Measurements from ENCODE around the gene TGFB1. TPM values are rescaled to one million over a fixed set of nuclear protein-coding genes. Genes with fewer than 3 reads are reported as not detected.

TGFB1 gene
- total and polyA plus RNA-seq, 2 of the 13 experiments (the other 11 are each of a cell fraction or from before 2014, with no cell fraction given) = 4.1 to 5.4 TPM

GRCh38 chr19:41376241-41376997 lies 22.7 kb upstream of the TGFB1 start, which contains the start of gene TMEM91 (continued):
- TF ChIP-seq ZNF280D (CRISPR knock-in tag; IDR thresholded peaks at IDR 0.05) = peak; percentile 23; the same call in 1 of the 2 replicates
- no peak for TF ChIP-seq RARG (CRISPR knock-in tag; IDR thresholded peaks at IDR 0.05; ENCODE audit: low read depth)
- peak; percentile 43; the same call in 1 of the 2 replicates for TF ChIP-seq MAX (IDR thresholded peaks at IDR 0.05)
- peak; percentile 62; the same call in 1 of the 2 replicates for TF ChIP-seq ZNF501 (CRISPR knock-in tag; IDR thresholded peaks at IDR 0.05)
- TF ChIP-seq ZNF350 (CRISPR knock-in tag; IDR thresholded peaks at IDR 0.05; ENCODE audit: borderline replicate concordance, low read depth) = peak; percentile 30; the same call in 1 of the 2 replicates
- no peak for TF ChIP-seq ZSCAN30 (CRISPR knock-in tag; IDR thresholded peaks at IDR 0.05)
- TF ChIP-seq ZGPAT (CRISPR knock-in tag; IDR thresholded peaks at IDR 0.05) = peak; percentile 47
- no peak for TF ChIP-seq REST (IDR thresholded peaks at IDR 0.05; ENCODE audit: borderline replicate concordance in 1 of 2, low read depth in 1 of 2, low read length in 2 of 2)
- TF ChIP-seq ZNF605 (CRISPR knock-in tag; IDR thresholded peaks at IDR 0.05) = 0 out of 2 replicates have a peak, but pooled peaks have one; percentile 33
- no peak for TF ChIP-seq RORA (CRISPR knock-in tag; IDR thresholded peaks at IDR 0.05)
- no peak for TF ChIP-seq ZNF343 (CRISPR knock-in tag; IDR thresholded peaks at IDR 0.05)
- peak; percentile 58; the same call in 1 of the 2 replicates for TF ChIP-seq ZNF777 (CRISPR knock-in tag; IDR thresholded peaks at IDR 0.05)
- TF ChIP-seq ZNF724P (CRISPR knock-in tag; IDR thresholded peaks at IDR 0.05; ENCODE audit: borderline replicate concordance) = 0 out of 2 replicates have a peak, but pooled peaks have one; percentile 42
- TF ChIP-seq ISL2 (CRISPR knock-in tag; IDR thresholded peaks at IDR 0.05) = 0 out of 2 replicates have a peak, but pooled peaks have one; percentile 3
- TF ChIP-seq ZNF75D (CRISPR knock-in tag; IDR thresholded peaks at IDR 0.05; ENCODE audit: borderline replicate concordance) = no peak
- TF ChIP-seq ZNF770 (CRISPR knock-in tag; IDR thresholded peaks at IDR 0.05) = no peak
- TF ChIP-seq LCORL (IDR thresholded peaks at IDR 0.05) = no peak
- 0 out of 2 replicates have a peak, but pooled peaks have one; percentile 26 for TF ChIP-seq LCORL (CRISPR knock-in tag; IDR thresholded peaks at IDR 0.05)

All from HepG2 (cell line).